HG02884 (cell line): ENCODE data around the gene NANOS1.
A peak's percentile ranks its signal among the peaks of the same experiment; 100 is the strongest.

Source experiments
- ATAC-seq: cut with Tn5 transposase; IDR thresholded peaks from one replicate; pipeline ENCODE4 v1.9.1; 2021; ENCODE audit warnings: mild to moderate bottlenecking, moderate library complexity; ENCODE audit not compliant: unreplicated experiment

NANOS1 gene

DNA sequence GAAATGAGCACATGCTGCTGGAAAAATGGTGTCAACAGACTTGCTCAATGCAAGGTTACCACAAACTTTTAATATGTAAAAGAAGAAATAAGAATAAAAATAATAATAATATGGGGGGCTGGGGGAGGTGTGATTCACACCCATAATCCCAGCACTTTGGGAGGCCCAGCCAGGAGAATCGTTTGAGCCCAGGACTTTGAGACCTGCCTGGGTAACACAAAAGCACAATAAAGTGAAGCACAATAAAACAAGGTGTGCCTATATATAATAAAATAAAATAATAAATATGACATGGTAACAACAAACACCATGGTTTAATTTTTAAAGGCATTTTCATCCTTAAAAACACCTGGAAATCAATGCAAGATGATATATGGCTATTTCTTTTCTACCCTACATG lies 26.0 kb downstream of the NANOS1 start:
- no peak for ATAC-seq

DNA sequence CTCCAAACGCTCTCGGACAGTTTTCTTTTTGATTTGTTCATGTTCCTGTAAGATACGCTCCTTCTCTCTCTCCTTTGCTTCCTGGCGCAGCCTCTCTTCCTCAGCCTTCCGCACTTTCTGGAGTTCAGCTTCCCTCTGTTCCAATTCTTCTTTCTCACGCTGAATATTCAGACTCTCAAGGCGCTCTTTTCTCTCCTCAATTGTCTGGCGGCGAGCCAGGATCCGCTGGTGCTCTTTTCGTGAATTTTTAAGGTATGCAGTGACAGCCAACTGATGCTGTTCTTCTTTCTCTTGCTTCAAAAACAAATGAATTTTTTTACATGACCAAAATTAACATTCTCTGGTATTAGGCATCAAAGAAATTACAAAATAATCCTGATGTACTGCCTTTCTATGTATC lies 28.5 kb downstream of the NANOS1 start:
- no peak for ATAC-seq

DNA sequence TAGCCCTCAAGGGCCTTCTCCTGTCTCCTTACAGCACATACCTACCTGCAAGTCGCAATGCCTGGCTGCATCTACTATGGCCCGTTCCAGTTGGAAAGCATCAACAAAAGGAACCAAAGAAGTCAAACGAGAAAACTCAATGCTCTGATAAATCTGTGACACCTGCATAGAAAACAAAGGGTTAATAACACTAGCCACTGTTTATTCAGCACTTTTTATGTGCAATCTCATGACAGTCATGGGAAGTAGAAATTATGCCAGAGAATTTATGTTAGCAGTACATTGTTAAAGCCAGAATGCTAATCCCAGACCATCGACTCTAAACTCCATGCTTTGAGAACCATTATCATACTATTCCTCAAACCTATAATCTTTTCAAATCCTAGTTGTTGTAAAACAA lies 30.0 kb downstream of the NANOS1 start:
- no peak for ATAC-seq

DNA sequence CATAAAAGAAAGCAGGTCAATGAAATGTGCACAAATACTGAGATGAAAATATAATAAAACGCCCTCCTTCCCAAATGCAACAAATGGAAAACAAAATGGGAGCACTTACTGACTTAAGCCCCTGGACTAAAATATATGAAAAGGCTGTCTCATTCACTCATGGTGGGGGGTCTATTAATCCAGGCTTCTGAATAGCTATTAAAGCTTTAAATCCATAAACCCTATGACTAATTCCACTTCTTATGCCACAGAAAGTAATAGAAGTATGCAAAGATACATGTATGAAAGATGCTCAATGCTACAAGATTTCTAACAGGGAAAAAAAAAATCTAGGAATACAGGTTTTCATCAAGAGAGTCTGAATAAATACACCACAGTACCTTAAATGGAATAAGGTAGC lies 30.6 kb downstream of the NANOS1 start:
- ATAC-seq = no peak

DNA sequence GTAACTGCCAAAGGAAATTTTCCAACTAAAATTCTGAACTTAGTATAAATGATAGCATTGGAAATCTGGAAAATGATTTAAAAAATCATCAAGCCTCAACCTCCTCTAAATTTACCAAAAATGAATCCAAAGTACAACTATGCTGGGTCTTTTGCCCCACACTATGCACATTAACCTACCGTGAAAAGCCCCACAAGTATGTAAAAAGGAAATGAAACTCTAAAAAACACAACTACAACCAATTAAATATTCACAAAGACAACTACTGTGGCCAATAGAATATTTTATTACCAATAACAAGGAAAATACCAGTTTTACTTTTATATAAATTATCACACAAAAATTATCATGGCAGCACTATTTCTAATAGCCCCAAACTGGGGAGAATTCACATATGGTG lies 31.8 kb downstream of the NANOS1 start:
- ATAC-seq = no peak

DNA sequence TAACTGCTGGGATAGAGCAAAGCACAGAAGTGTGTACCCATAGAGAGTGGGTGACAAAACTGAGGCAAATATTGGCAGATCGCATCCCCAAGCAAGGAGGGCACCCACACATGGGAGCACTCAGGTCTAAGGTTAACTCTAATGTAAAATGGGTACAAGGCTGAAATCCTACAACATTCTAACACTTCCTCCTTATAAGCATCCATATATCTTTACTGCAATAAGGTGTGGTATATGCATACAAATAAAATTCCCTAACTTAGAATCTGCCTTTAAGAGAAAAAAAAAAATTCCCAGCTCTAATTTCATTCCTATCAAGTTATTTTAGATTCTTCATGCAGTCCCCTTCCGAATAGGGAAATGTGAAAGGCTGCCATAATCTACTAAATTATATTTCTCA lies 32.4 kb downstream of the NANOS1 start:
- ATAC-seq = no peak

DNA sequence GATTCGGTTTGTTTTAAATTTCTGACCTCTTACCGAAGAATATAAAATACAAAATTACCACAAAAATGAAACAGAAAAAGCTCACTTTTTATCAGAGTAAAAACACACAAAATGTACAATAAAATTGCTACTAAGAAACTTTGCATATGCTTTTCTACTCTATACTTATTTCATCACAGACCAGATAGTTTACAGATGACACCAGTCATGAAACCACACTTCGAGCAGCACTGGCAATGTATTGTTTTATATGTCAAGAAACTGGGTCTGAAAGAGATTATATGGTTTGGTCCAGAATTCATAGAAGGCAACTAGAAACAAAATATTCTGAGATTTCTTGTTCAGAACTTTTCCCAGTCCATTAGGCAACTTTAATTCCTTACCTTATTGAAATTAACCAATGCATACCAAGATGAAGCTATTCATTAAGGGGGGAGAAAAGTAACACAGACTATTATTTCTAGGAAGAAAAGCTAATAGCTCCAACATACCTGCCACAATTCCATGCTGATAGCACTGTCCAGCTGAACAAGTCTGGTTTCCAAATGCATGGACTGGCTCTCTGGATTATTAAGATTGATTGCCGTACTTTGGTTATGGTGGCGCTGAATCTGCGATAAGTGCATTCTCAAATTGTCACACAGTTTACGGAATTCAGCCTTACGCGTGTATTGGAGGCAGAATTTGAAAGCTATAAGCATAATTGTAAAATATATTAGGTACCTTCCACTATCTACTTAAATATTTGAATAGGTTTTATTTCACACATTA lies 41.1 kb downstream of the NANOS1 start:
- ATAC-seq = no peak

DNA sequence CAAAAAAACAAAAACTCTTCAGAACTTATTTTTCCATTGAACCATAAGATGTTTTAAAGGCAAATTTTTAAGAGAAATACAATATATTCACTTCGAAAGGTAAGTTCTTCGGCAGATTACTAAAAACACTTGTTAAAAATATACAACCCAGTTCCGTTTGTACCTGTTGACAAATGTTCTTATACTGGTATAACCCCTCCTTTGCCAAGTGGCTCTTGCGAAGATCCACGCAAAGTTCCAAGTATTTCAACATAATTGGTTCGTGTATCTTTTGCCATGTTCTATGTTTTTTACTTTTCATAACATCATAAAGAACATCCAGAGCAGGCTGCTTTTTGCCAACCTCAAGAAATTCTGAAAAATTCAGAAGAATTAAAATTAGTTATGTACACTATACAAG lies 44.1 kb downstream of the NANOS1 start:
- ATAC-seq = no peak

DNA sequence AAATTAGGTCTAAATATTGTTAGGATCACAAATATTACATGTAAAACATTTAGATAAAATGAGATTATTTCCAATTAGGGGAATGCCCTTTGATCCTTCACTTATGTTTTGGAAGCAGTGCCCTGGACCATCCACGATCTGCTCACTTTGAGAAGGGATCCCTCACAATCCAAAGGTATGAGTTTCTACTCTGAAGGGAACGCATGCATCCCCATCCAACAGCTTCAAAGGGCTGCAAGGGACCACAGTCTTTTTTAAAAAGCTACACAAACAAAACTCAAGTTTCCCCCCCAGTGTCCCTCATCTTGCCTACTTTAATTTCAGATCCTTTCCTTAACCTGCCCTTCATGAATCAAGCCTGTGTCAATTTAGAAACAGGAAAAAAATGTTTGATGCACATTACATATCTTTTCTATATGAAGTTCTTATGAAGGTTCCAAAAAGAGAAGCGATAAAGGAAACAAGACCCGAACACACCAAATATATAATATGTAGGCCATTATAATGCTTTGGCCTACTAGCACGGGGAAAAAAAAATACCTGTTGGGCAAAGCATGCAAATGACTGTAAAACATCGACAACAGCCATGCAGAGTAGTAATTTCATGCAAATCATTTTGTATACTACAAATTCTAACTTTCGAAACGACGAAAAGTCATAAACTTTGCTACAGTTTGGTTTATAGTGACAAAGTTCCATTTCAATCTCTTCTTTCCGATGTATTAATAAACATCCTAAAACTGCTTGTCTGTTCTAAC lies 49.1 kb downstream of the NANOS1 start:
- no peak for ATAC-seq

DNA sequence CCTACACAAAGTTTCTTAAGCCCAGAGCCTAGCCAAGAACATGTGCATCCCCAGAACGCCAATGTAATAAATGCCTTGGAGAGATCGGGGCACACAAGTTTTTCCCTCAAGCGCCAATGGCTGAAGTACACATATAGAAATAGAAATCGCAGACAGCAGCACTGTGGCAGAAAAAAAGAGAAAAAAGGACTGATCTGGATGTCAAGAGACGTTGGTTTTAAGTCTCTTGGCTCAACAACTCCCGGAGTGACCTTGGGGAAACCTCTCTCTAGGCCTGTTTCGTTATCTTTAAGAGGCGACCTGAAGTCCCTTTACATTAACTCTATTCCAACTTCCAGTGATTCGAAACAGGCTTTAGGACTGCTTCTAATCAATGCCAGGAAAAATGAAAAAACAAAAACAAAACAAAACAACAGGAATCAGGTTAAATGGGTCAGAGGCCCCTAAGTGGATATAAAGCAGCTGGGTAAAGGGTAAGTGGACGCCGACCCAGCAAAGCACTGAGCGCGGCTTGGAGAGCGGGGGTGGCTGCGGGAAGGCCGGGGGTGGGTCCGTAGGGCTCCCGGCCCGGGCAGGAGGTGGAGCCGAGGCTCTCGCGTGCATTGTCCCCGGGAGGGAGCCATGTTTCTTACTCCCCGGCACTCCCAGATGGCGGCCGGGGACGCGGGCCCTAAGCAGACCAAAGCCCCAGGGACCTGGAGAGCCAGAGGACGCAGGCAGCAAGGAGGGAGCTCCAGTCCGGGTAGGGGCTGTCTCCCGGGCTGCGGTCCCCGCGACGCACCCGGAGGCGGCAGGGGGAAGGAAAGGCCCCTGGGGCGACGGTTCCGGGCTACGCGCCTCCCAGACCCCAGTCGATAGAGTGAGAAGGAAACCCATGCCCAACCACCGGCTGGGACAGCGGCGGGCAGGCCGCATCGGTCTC lies 50.3 kb downstream of the NANOS1 start:
- peak; percentile 56 for ATAC-seq

DNA sequence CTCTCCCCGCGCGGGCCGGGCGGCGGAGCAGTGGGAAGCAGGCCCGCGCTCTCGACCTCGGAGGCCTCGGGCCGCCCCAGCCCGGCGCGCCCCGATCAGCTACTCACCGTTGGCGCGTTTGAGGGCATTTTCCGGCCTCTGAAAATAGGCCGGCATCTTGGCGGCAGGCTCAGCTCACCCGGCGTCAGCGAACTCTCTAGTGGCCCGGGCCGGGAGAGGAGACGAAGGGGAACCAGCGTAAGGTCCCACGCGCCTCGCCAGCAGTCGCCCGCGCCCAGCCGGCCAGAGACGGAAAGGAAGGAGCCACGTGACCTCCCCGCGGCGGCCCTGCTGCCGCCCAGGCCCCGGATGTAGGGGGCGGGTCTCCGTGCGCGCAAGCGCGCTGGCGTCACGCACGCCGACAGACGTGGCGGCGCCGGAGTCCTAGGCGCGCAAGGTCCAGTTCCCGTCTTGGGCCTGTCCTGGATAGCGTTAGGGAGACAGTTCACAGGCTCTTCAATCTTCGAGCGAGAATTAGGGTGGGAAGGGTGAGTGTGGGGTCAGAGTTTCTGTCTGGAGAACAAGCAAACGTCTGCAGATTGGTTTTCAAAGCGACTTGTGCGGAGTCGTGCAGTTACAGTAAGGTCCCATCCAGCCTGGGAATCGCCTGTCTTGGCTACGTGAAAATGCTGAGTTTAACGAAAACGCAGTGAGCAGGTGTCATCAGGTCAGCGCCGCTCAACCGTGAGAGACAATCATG lies 51.2 kb downstream of the NANOS1 start, which contains the start of gene EIF3A:
Gene EIF3A (minus strand): TSS at position 297 of the 739 bp plus-strand sequence. CDS start 141 bp downstream, at position 156.
- ATAC-seq = peak; percentile 72
